B cell (primary cell): Measurements from ENCODE around the gene MEIS3. TPM values are rescaled to one million over a fixed set of nuclear protein-coding genes. Genes with fewer than 3 reads are reported as not detected.

Experiments used
- ATAC-seq: fragments of 200-7000 bp; cut with Tn5 transposase; one replicate; pipeline ENCODE4 v1.10.0; 2021; ENCODE audit warnings: low read depth, mild to moderate bottlenecking, moderate number of reproducible peaks, moderate library complexity
- CTCF ChIA-PET: fragments of 350-600 bp; sonication (Branson Sonifier 250); formaldehyde crosslinking; loops from one replicate; lab custom pipeline; 2021; ENCODE audit warnings: antibody characterized with exemption, inconsistent platforms; lab: Charles Lee
- POLR2A ChIA-PET: fragments of 350-600 bp; sonication (Branson Sonifier 250); formaldehyde crosslinking; loops from one replicate; lab custom pipeline; 2021; ENCODE audit warnings: antibody characterized with exemption; lab: Charles Lee
- DNase-seq: peaks from one replicate; pipeline ENCODE4 v3.0.0; 2013
- H2AFZ ChIP-seq: 2 replicates; pipeline ENCODE4 v1.6.1; 2012; ENCODE audit warnings: mild to moderate bottlenecking, low read depth, low read length; ENCODE audit not compliant: insufficient read depth, poor library complexity, severe bottlenecking
- H3K27ac ChIP-seq, 2 donors: 1 replicate in 1 of 2; 2 replicates in 1 of 2; pipeline ENCODE4 v1.5.1; 2012 to 2013; ENCODE audit warnings: low read length in 2 of 2, mild to moderate bottlenecking in 2 of 2, moderate library complexity in 1 of 2
- H3K27me3 ChIP-seq, 4 experiments: fragments of 200-600 bp in 1 of 4; sonication (generic) in 1 of 4; replicated peaks in 1 of 4; 1 replicate in 2 of 4; 2 replicates in 2 of 4; pipeline versions ENCODE4 v1.6.1 to v1.7.0; 2013 to 2016; ENCODE audit warnings: low read length in 3 of 4, mild to moderate bottlenecking in 2 of 4, mixed read lengths in 1 of 4, moderate library complexity in 1 of 4; ENCODE audit not compliant: insufficient read depth in 4 of 4, control insufficient read depth in 3 of 4; ENCODE audit errors: control extremely low read depth in 1 of 4
- H3K36me3 ChIP-seq, 2 experiments: replicated peaks in 1 of 2; 1 replicate in 1 of 2; 2 replicates in 1 of 2; pipeline versions ENCODE4 v1.6.1 to v1.7.1; 2013; ENCODE audit warnings: low read length in 1 of 2; ENCODE audit not compliant: insufficient read depth in 2 of 2, control insufficient read depth in 1 of 2; ENCODE audit errors: control extremely low read depth in 1 of 2, extremely low read depth in 1 of 2
- H3K4me1 ChIP-seq, 2 donors: fragments of 200-600 bp in 1 of 2; sonication (generic) in 1 of 2; 1 replicate in 1 of 2; 2 replicates in 1 of 2; pipeline versions ENCODE4 v1.5.1 to v1.6.1; 2013 to 2017; ENCODE audit warnings: low read length in 2 of 2; ENCODE audit not compliant: control insufficient read depth in 2 of 2, insufficient read depth in 2 of 2
- H3K4me2 ChIP-seq: replicated peaks from 2 replicates; pipeline ENCODE3; 2012; ENCODE audit warnings: mild to moderate bottlenecking, low read depth, low read length; ENCODE audit not compliant: poor library complexity, severe bottlenecking
- H3K4me3 ChIP-seq, 5 experiments: fragments of 200-600 bp in 1 of 5; sonication (generic) in 1 of 5; 1 replicate in 3 of 5; 2 replicates in 2 of 5; pipeline versions ENCODE4 v1.5.1 to v1.7.0; 2011 to 2016; ENCODE audit warnings: low read length in 4 of 5, mild to moderate bottlenecking in 4 of 5, low read depth in 2 of 5, control low read depth in 1 of 5, moderate library complexity in 1 of 5; ENCODE audit not compliant: insufficient read depth in 1 of 5; ENCODE audit errors: control extremely low read depth in 1 of 5, extremely low read depth in 1 of 5
- H3K79me2 ChIP-seq: fragments of 200-600 bp; sonication (generic); one replicate; pipeline ENCODE4 v1.6.0; 2016; ENCODE audit warnings: low read length; ENCODE audit not compliant: control insufficient read depth, insufficient read depth
- H3K9ac ChIP-seq: fragments of 200-600 bp; sonication (generic); 2 replicates; pipeline ENCODE4 v1.6.1; 2017; ENCODE audit warnings: mild to moderate bottlenecking, low read length, moderate library complexity
- H3K9me3 ChIP-seq, 3 donors: one replicate each; pipeline versions ENCODE4 v1.6.1 to v1.7.1; 2013; ENCODE audit warnings: low read length in 2 of 3; ENCODE audit not compliant: control insufficient read depth in 2 of 3, insufficient read depth in 1 of 3; ENCODE audit errors: control extremely low read depth in 1 of 3
- H4K20me1 ChIP-seq: 2 replicates; pipeline ENCODE4 v1.6.0; 2012; ENCODE audit warnings: mild to moderate bottlenecking, low read length; ENCODE audit not compliant: insufficient read depth, control insufficient read depth, poor library complexity, severe bottlenecking
- H3K27ac Mint-ChIP-seq: one replicate; pipeline ENCODE4 v1.8.0; 2021; ENCODE audit warnings: mixed read lengths
- H3K27me3 Mint-ChIP-seq: one replicate; pipeline ENCODE4 v1.8.0; 2021; ENCODE audit warnings: mixed read lengths
- H3K4me1 Mint-ChIP-seq: one replicate; pipeline ENCODE4 v1.8.0; 2021; ENCODE audit warnings: mixed read lengths
- H3K4me3 Mint-ChIP-seq: one replicate; pipeline ENCODE4 v1.8.0; 2021; ENCODE audit warnings: mixed read lengths
- H3K9me3 Mint-ChIP-seq: one replicate; pipeline ENCODE4 v1.8.0; 2022; ENCODE audit warnings: mixed read lengths; ENCODE audit not compliant: insufficient read depth
- EZH2 ChIP-seq: IDR thresholded peaks from 2 replicates; pipeline ENCODE4 v1.6.1; 2012; ENCODE audit warnings: borderline replicate concordance, low read depth, mild to moderate bottlenecking, moderate library complexity, low read length; ENCODE audit not compliant: insufficient read depth, poor library complexity, severe bottlenecking
- WGBS: methylation state at CpG from one replicate; pipeline ENCODE4 v1.1.5; 2013; ENCODE audit warnings: missing lambda C conversion rate; ENCODE audit not compliant: insufficient coverage; 5-methylcytosine and 5-hydroxymethylcytosine counted together
- intact Hi-C: fragments of 100-400 bp; cut with micrococcal nuclease; formaldehyde crosslinking; loops from one replicate; pipeline ENCODE4 v1.10.0; 2022
- polyA plus RNA-seq: library from polyadenylated mRNA; depleted of rRNA; stranded (reverse); fragments of >200 nt; gene quantifications from 2 replicates; pipeline ENCODE4 v1.2.3, GENCODE V29; 2012
- total RNA-seq, 2 donors: library from RNA; stranded (reverse); fragments of 120-200 nt in 1 of 2; gene quantifications; 1 replicate in 1 of 2; 2 replicates in 1 of 2; pipeline versions ENCODE4 v1.2.3 to v1.2.4, GENCODE V29; 2013 to 2022
- TF ChIP-seq, protein P1 (sequence below): fragments of 200-600 bp; IDR thresholded peaks from one replicate; pipeline ENCODE4 v1.8.0; 2022; ENCODE audit warnings: antibody characterized with exemption, mild to moderate bottlenecking

Gene MEIS3
- total and polyA plus RNA-seq, 2 donors (not counting 1 experiment from before 2014, with no cell fraction given) = not detected

DNA sequence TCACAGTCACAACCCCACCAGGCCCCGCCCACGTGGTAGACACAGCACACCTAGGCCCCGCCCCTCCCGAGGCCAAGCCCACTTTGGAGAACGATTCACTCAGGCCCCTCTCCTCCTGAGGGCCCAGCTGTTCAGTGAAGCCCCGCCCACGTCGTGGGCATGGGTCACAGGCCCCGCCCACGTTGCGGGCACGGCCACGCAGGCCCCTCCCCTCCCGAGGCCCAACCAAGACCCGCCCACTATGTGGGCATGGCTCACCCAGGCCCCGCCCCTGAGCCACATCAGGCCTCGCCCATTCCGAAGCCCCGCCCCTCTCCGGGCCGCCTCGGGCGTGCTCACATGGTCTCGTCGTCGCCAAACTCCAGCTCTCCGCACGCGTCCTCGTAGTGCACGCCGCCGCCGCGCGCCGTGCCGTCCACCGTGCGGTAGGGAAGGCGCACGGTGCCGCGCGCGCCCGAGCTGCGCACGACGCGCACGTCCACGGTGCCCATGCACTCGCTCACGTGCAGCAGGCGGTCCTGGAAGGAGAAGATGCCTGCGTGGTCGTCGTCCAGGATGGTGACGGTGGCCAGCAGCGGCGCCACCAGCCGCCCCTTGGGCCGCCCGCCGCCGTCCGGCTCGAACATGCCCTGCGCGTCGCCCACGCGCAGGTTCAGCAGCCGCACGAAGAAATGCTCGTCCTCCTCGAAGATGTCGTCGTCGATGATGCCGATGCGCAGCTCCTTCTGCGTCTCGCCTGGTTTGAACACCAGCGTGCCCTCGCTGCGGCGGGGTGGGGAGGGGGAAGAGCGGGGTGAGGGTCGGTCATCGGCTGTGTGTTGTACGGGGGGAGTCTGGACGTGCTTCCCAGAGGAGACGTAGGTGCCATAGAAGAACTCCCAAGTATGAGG, 28.4 kb upstream of the MEIS3 start:
- H3K9ac ChIP-seq = no peak overlapping the region
- CTCF ChIA-PET = interaction anchor here (2.2 kb wide), 1 partner anchor 11 kb away, joined by 9 read pairs; no protein-coding TSS in a partner anchor
- no peak overlapping the region for H3K27ac Mint-ChIP-seq
- 16% methylated on average over 94 of the region's 95 CpGs for WGBS
- TF ChIP-seq, protein P1, sequence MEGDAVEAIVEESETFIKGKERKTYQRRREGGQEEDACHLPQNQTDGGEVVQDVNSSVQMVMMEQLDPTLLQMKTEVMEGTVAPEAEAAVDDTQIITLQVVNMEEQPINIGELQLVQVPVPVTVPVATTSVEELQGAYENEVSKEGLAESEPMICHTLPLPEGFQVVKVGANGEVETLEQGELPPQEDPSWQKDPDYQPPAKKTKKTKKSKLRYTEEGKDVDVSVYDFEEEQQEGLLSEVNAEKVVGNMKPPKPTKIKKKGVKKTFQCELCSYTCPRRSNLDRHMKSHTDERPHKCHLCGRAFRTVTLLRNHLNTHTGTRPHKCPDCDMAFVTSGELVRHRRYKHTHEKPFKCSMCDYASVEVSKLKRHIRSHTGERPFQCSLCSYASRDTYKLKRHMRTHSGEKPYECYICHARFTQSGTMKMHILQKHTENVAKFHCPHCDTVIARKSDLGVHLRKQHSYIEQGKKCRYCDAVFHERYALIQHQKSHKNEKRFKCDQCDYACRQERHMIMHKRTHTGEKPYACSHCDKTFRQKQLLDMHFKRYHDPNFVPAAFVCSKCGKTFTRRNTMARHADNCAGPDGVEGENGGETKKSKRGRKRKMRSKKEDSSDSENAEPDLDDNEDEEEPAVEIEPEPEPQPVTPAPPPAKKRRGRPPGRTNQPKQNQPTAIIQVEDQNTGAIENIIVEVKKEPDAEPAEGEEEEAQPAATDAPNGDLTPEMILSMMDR = no peak
- TF ChIP-seq EZH2 = no peak
- no peaks in the 10 kb centered on the region for H4K20me1 ChIP-seq
- H3K4me2 ChIP-seq = peak overlapping the region; percentile 84
- POLR2A ChIA-PET = no interaction called here
- peak overlapping the region in 1 of 5 experiments; percentile 9 for H3K4me3 ChIP-seq
- peaks cover 32 to 42% of the 10 kb centered on the region in 2 donors for H3K4me1 ChIP-seq
- peak overlapping the region; percentile 19 for H2AFZ ChIP-seq
- no peaks in the 10 kb centered on the region for H3K79me2 ChIP-seq
- H3K4me1 Mint-ChIP-seq = peaks cover 28% of the 10 kb centered on the region
- no peaks in the 10 kb centered on the region for H3K9me3 Mint-ChIP-seq
- no peak overlapping the region for H3K27ac ChIP-seq
- peaks cover 77% of the 10 kb centered on the region for H3K27me3 Mint-ChIP-seq
- no peaks in the 10 kb centered on the region for H3K36me3 ChIP-seq
- H3K9me3 ChIP-seq = peaks cover 0 to 44% (median 6%) of the 10 kb centered on the region in 3 donors
- ATAC-seq (no peak), DNase-seq (peak; percentile 54)
- H3K27me3 ChIP-seq = peaks cover 0 to 70% (median 43%) of the 10 kb centered on the region in 4 experiments
- intact Hi-C loops = no loop called here
- H3K4me3 Mint-ChIP-seq = peak overlapping the region; percentile 45
